HepG2 (cell line): Measurements from ENCODE around the gene C2orf81.

Experiments used
- CREM ChIP-seq, 2 experiments: sonication (generic) in 1 of 2; formaldehyde crosslinking in 1 of 2; IDR thresholded peaks; 2 replicates each; pipeline versions ENCODE4 v1.4.0 to v1.6.1; 2016 to 2020; ENCODE audit warnings: antibody characterized with exemption in 1 of 2, mild to moderate bottlenecking in 1 of 2, missing genetic modification reagents in 1 of 2
- HNF4A ChIP-seq: sonication (generic); formaldehyde crosslinking; IDR thresholded peaks from 2 replicates; pipeline ENCODE4 v1.4.0; 2020; ENCODE audit warnings: missing genetic modification reagents
- JUND ChIP-seq: sonication (generic); formaldehyde crosslinking; IDR thresholded peaks from 2 replicates; pipeline ENCODE4 v1.8.0; 2022; ENCODE audit warnings: mild to moderate bottlenecking, missing genetic modification reagents
- NFIC ChIP-seq: IDR thresholded peaks from 2 replicates; pipeline ENCODE4 v1.6.1; 2012; ENCODE audit warnings: mild to moderate bottlenecking, low read length, inconsistent platforms
- TAF1 ChIP-seq: sonication (generic); formaldehyde crosslinking; IDR thresholded peaks from 2 replicates; pipeline ENCODE4 v1.4.0; 2020; ENCODE audit warnings: missing genetic modification reagents
- ZNF317 ChIP-seq: sonication (generic); formaldehyde crosslinking; IDR thresholded peaks from 2 replicates; pipeline ENCODE4 v1.5.0; 2020; ENCODE audit warnings: mild to moderate bottlenecking, missing genetic modification reagents
- ZSCAN20 ChIP-seq: sonication (generic); formaldehyde crosslinking; IDR thresholded peaks from 2 replicates; pipeline ENCODE4 v1.4.0; 2020; ENCODE audit warnings: missing genetic modification reagents, mild to moderate bottlenecking, borderline replicate concordance
- TF ChIP-seq, protein P1 (sequence below): sonication (generic); formaldehyde crosslinking; IDR thresholded peaks from 2 replicates; pipeline ENCODE4 v1.5.1; 2020; ENCODE audit warnings: missing genetic modification reagents, mild to moderate bottlenecking, borderline replicate concordance
- TF ChIP-seq, protein P2 (sequence below): sonication (generic); formaldehyde crosslinking; IDR thresholded peaks from 2 replicates; pipeline ENCODE4 v1.4.0; 2020; ENCODE audit warnings: missing genetic modification reagents
- TF ChIP-seq, protein P3 (sequence below): sonication (generic); formaldehyde crosslinking; conservative IDR thresholded peaks from 2 replicates; pipeline ENCODE4 v1.4.0; 2020; ENCODE audit warnings: missing genetic modification reagents
- TF ChIP-seq, protein P4 (sequence below), 2 experiments: fragments of 450-650 bp in 1 of 2; sonication (generic) in 1 of 2; formaldehyde crosslinking in 1 of 2; IDR thresholded peaks; 2 replicates each; pipeline versions ENCODE4 v1.6.1 to v1.8.0; 2016 to 2022; ENCODE audit warnings: antibody characterized with exemption in 1 of 2, mild to moderate bottlenecking in 1 of 2, missing genetic modification reagents in 1 of 2

DNA sequence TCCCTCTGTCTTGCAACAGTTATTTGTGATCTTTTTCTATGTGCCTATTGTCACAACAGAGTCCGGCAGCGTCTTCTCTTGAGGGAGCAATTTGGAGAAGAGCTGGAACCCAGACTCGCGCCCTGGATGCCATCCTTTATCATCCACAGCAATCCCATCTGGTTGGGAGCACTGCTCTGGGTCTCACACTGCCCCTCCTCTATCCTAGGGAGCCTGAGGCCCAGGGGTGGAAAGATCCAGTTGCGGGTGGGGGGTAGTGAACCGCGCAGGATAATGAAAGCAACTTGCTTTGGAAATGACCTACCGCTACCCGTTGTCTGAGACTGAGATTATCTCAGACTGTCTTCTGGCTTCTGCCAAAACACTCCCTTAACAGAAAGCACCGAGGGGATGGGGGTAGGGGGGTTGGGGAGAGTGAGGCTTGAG lies 37.5 kb upstream of the C2orf81 start:
- TF ChIP-seq ZNF317 (CRISPR knock-in tag) (no peak), CREM (IDR thresholded peaks at IDR 0.05) (no peak), CREM (CRISPR knock-in tag; IDR thresholded peaks at IDR 0.05) (no peak), HNF4A (no peak), NFIC (no peak), TAF1 (CRISPR knock-in tag) (no peak), ZSCAN20 (CRISPR knock-in tag) (no peak), JUND (CRISPR knock-in tag) (no peak)
- TF ChIP-seq, protein P1, sequence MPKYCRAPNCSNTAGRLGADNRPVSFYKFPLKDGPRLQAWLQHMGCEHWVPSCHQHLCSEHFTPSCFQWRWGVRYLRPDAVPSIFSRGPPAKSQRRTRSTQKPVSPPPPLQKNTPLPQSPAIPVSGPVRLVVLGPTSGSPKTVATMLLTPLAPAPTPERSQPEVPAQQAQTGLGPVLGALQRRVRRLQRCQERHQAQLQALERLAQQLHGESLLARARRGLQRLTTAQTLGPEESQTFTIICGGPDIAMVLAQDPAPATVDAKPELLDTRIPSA = no peak
- TF ChIP-seq, protein P2, sequence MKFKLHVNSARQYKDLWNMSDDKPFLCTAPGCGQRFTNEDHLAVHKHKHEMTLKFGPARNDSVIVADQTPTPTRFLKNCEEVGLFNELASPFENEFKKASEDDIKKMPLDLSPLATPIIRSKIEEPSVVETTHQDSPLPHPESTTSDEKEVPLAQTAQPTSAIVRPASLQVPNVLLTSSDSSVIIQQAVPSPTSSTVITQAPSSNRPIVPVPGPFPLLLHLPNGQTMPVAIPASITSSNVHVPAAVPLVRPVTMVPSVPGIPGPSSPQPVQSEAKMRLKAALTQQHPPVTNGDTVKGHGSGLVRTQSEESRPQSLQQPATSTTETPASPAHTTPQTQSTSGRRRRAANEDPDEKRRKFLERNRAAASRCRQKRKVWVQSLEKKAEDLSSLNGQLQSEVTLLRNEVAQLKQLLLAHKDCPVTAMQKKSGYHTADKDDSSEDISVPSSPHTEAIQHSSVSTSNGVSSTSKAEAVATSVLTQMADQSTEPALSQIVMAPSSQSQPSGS = no peak
- TF ChIP-seq, protein P3, sequence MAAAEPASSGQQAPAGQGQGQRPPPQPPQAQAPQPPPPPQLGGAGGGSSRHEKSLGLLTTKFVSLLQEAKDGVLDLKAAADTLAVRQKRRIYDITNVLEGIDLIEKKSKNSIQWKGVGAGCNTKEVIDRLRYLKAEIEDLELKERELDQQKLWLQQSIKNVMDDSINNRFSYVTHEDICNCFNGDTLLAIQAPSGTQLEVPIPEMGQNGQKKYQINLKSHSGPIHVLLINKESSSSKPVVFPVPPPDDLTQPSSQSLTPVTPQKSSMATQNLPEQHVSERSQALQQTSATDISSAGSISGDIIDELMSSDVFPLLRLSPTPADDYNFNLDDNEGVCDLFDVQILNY (CRISPR knock-in tag) = no peak
- TF ChIP-seq, protein P4, sequence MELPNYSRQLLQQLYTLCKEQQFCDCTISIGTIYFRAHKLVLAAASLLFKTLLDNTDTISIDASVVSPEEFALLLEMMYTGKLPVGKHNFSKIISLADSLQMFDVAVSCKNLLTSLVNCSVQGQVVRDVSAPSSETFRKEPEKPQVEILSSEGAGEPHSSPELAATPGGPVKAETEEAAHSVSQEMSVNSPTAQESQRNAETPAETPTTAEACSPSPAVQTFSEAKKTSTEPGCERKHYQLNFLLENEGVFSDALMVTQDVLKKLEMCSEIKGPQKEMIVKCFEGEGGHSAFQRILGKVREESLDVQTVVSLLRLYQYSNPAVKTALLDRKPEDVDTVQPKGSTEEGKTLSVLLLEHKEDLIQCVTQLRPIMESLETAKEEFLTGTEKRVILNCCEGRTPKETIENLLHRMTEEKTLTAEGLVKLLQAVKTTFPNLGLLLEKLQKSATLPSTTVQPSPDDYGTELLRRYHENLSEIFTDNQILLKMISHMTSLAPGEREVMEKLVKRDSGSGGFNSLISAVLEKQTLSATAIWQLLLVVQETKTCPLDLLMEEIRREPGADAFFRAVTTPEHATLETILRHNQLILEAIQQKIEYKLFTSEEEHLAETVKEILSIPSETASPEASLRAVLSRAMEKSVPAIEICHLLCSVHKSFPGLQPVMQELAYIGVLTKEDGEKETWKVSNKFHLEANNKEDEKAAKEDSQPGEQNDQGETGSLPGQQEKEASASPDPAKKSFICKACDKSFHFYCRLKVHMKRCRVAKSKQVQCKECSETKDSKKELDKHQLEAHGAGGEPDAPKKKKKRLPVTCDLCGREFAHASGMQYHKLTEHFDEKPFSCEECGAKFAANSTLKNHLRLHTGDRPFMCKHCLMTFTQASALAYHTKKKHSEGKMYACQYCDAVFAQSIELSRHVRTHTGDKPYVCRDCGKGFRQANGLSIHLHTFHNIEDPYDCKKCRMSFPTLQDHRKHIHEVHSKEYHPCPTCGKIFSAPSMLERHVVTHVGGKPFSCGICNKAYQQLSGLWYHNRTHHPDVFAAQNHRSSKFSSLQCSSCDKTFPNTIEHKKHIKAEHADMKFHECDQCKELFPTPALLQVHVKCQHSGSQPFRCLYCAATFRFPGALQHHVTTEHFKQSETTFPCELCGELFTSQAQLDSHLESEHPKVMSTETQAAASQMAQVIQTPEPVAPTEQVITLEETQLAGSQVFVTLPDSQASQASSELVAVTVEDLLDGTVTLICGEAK (IDR thresholded peaks at IDR 0.05) = no peak
- TF ChIP-seq, protein P4 (CRISPR knock-in tag; IDR thresholded peaks at IDR 0.05) = no peak
